ENCODE results near the gene HOXA11. TPM values are rescaled to one million over a fixed set of nuclear protein-coding genes. Genes with fewer than 3 reads are reported as not detected.

Gene HOXA11
- total and polyA plus RNA-seq, 2 donors from 2014 or later, result 5.2 to 5.5 TPM

GRCh38 chr7:27191161-27191731 lies 6.2 kb upstream of the HOXA11 start:
- DNase-seq (peak in 2 of 5 donors; percentile 53 to 63), FAIRE-seq (no peak)
- no peak for TF ChIP-seq CTCF (IDR thresholded peaks at IDR 0.05; ENCODE audit: borderline replicate concordance, extremely low read depth, insufficient read depth)
- intact Hi-C loops (cut with DNase I), result no loop called here
- no peaks in the 10 kb centered on the region for H3K36me3 ChIP-seq (ENCODE audit: control insufficient read depth in 2 of 3, insufficient read depth in 3 of 3, low read length in 3 of 3)
- no peaks in the 10 kb centered on the region for H3K9me3 ChIP-seq (ENCODE audit: control insufficient read depth in 2 of 3, insufficient read depth in 1 of 3, low read length in 3 of 3)
- H3K9ac ChIP-seq (ENCODE audit: low read length in 3 of 3), result no peak overlapping the region
- H3K27ac ChIP-seq (ENCODE audit: low read depth in 2 of 2, low read length in 2 of 2), result no peak overlapping the region
- no peak overlapping the region for H3K4me3 ChIP-seq (ENCODE audit: low read length in 3 of 3)
- peaks cover 46% of the 10 kb centered on the region for H3K27me3 ChIP-seq (ENCODE audit: control insufficient read depth, insufficient read depth, low read length)
- H3K4me1 ChIP-seq (ENCODE audit: control insufficient read depth in 2 of 3, insufficient read depth in 2 of 3, low read depth in 1 of 3, low read length in 3 of 3), result peaks cover 0 to 2% (median 0%) of the 10 kb centered on the region in 3 donors

- H3K27ac ChIP-seq (ENCODE audit: low read depth in 2 of 2, low read length in 2 of 2), result peak overlapping the region in 1 of 2 donors; percentile 36
- H3K4me1 ChIP-seq (ENCODE audit: control insufficient read depth in 2 of 3, insufficient read depth in 2 of 3, low read depth in 1 of 3, low read length in 3 of 3), result peaks cover 0 to 2% (median 0%) of the 10 kb centered on the region in 3 donors
- peaks cover 35% of the 10 kb centered on the region for H3K27me3 ChIP-seq (ENCODE audit: control insufficient read depth, insufficient read depth, low read length)
- no peak overlapping the region for H3K9ac ChIP-seq (ENCODE audit: low read length in 3 of 3)
- DNase-seq, result peak in 3 of 5 donors; percentile 8 to 46 (median 37)
- H3K36me3 ChIP-seq (ENCODE audit: control insufficient read depth in 2 of 3, insufficient read depth in 3 of 3, low read length in 3 of 3), result no peaks in the 10 kb centered on the region
- TF ChIP-seq CTCF (IDR thresholded peaks at IDR 0.05; ENCODE audit: borderline replicate concordance, extremely low read depth, insufficient read depth), result no peak
- H3K4me3 ChIP-seq (ENCODE audit: low read length in 3 of 3), result no peak overlapping the region
- intact Hi-C loops (cut with DNase I), result no loop called here
- FAIRE-seq, result no peak
- no peaks in the 10 kb centered on the region for H3K9me3 ChIP-seq (ENCODE audit: control insufficient read depth in 2 of 3, insufficient read depth in 1 of 3, low read length in 3 of 3)
Measured at GRCh38 chr7:27189997-27190748, 5.1 kb upstream of the HOXA11 start.

GRCh38 chr7:27189295-27189996 lies 4.4 kb upstream of the HOXA11 start:
- peak; percentile 78 to 94 (median 92) for DNase-seq
- TF ChIP-seq CTCF (IDR thresholded peaks at IDR 0.05; ENCODE audit: borderline replicate concordance, extremely low read depth, insufficient read depth), result no peak
- FAIRE-seq, result no peak
- intact Hi-C loops (cut with DNase I), result no loop called here
- H3K27me3 ChIP-seq (ENCODE audit: control insufficient read depth, insufficient read depth, low read length), result peaks cover 28% of the 10 kb centered on the region
- peak overlapping the region in 1 of 2 donors; percentile 59 for H3K27ac ChIP-seq (ENCODE audit: low read depth in 2 of 2, low read length in 2 of 2)
- H3K9me3 ChIP-seq (ENCODE audit: control insufficient read depth in 2 of 3, insufficient read depth in 1 of 3, low read length in 3 of 3), result no peaks in the 10 kb centered on the region
- H3K36me3 ChIP-seq (ENCODE audit: control insufficient read depth in 2 of 3, insufficient read depth in 3 of 3, low read length in 3 of 3), result no peaks in the 10 kb centered on the region
- no peak overlapping the region for H3K9ac ChIP-seq (ENCODE audit: low read length in 3 of 3)
- H3K4me1 ChIP-seq (ENCODE audit: control insufficient read depth in 2 of 3, insufficient read depth in 2 of 3, low read depth in 1 of 3, low read length in 3 of 3), result peaks cover 0 to 4% (median 0%) of the 10 kb centered on the region in 3 donors
- peak overlapping the region in 1 of 3 donors; percentile 36 for H3K4me3 ChIP-seq (ENCODE audit: low read length in 3 of 3)

Measured in kidney (tissue), 14 donors.